Measurements from ENCODE around the gene S100A4. TPM values are rescaled to one million over a fixed set of nuclear protein-coding genes. Genes with fewer than 3 reads are reported as not detected.

The S100A4 gene
- total RNA-seq, 1 experiment from 2014 or later: 22.7 TPM

- TF ChIP-seq ESRRA (CRISPR knock-in tag; IDR thresholded peaks at IDR 0.05; ENCODE audit: borderline replicate concordance) (no peak), ELF4 (CRISPR knock-in tag; IDR thresholded peaks at IDR 0.05; ENCODE audit: low read depth) (no peak), ETV6 (CRISPR knock-in tag; IDR thresholded peaks at IDR 0.05) (no peak), ZNF263 (CRISPR knock-in tag; IDR thresholded peaks at IDR 0.05; ENCODE audit: low read depth) (no peak), HMGA2 (CRISPR knock-in tag; IDR thresholded peaks at IDR 0.05) (no peak)
- TF ChIP-seq, protein P1, sequence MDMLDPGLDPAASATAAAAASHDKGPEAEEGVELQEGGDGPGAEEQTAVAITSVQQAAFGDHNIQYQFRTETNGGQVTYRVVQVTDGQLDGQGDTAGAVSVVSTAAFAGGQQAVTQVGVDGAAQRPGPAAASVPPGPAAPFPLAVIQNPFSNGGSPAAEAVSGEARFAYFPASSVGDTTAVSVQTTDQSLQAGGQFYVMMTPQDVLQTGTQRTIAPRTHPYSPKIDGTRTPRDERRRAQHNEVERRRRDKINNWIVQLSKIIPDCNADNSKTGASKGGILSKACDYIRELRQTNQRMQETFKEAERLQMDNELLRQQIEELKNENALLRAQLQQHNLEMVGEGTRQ (CRISPR knock-in tag; IDR thresholded peaks at IDR 0.05): no peak
- TF ChIP-seq, protein P2, sequence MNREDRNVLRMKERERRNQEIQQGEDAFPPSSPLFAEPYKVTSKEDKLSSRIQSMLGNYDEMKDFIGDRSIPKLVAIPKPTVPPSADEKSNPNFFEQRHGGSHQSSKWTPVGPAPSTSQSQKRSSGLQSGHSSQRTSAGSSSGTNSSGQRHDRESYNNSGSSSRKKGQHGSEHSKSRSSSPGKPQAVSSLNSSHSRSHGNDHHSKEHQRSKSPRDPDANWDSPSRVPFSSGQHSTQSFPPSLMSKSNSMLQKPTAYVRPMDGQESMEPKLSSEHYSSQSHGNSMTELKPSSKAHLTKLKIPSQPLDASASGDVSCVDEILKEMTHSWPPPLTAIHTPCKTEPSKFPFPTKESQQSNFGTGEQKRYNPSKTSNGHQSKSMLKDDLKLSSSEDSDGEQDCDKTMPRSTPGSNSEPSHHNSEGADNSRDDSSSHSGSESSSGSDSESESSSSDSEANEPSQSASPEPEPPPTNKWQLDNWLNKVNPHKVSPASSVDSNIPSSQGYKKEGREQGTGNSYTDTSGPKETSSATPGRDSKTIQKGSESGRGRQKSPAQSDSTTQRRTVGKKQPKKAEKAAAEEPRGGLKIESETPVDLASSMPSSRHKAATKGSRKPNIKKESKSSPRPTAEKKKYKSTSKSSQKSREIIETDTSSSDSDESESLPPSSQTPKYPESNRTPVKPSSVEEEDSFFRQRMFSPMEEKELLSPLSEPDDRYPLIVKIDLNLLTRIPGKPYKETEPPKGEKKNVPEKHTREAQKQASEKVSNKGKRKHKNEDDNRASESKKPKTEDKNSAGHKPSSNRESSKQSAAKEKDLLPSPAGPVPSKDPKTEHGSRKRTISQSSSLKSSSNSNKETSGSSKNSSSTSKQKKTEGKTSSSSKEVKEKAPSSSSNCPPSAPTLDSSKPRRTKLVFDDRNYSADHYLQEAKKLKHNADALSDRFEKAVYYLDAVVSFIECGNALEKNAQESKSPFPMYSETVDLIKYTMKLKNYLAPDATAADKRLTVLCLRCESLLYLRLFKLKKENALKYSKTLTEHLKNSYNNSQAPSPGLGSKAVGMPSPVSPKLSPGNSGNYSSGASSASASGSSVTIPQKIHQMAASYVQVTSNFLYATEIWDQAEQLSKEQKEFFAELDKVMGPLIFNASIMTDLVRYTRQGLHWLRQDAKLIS (CRISPR knock-in tag; IDR thresholded peaks at IDR 0.05; ENCODE audit: borderline replicate concordance): no peak
These were observed 14.0 kb downstream of the S100A4 start (continued) for GRCh38 chr1:153531638-153532037.

DNA sequence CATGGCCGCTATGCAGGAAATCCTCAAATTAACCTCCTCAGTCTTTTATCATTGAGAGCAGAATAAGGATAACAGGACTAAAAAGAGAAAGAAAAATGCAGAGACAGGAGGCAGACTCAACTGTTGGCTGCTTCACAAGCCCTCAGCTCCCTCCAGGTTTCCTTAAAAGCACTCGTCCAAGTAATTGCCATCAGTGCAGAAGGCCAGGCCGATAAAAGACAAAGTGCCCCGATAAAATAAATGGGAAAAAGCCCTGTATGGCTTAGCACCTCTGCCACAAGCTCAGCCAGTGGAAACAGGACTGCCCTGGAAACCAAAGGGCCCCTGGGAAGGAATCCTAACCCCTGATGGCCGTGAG, 17.9 kb downstream of the S100A4 start:
- Mint-ChIP-seq H3K27me3 (ENCODE audit: low read depth) (peaks cover 2% of the 10 kb centered on the region), H3K27ac (no peak overlapping the region), H3K4me3 (no peak overlapping the region), H3K9me3 (peaks cover 2% of the 10 kb centered on the region), H3K36me3 (peaks cover 1% of the 10 kb centered on the region), H3K4me1 (peaks cover 30% of the 10 kb centered on the region)
- ChIA-PET POLR2A (no interaction called here), CTCF (interaction anchor here (0.9 to 3.6 kb wide), 4 partner anchors 8 to 100 kb away, joined by 3 to 13 read pairs (median 4); partner anchors contain the start of genes S100A13 and S100A6)
- no peak for ATAC-seq
- DNase-seq (ENCODE audit: low spot score): no peak
- TF ChIP-seq ARID4B (CRISPR knock-in tag; IDR thresholded peaks at IDR 0.05; ENCODE audit: borderline replicate concordance) (no peak), ATF1 (CRISPR knock-in tag; IDR thresholded peaks at IDR 0.05) (no peak), ZNF138 (CRISPR knock-in tag; conservative IDR thresholded peaks at IDR 0.05) (no peak), FOXK1 (CRISPR knock-in tag; IDR thresholded peaks at IDR 0.05) (no peak), NR2C2 (CRISPR knock-in tag; IDR thresholded peaks at IDR 0.05) (no peak), ZSCAN18 (CRISPR knock-in tag; IDR thresholded peaks at IDR 0.05) (no peak), ELF4 (CRISPR knock-in tag; IDR thresholded peaks at IDR 0.05; ENCODE audit: low read depth) (no peak), ZNF232 (CRISPR knock-in tag; IDR thresholded peaks at IDR 0.05) (no peak), TP53 (CRISPR knock-in tag; IDR thresholded peaks at IDR 0.05) (no peak), ZNF532 (CRISPR knock-in tag; IDR thresholded peaks at IDR 0.05; ENCODE audit: borderline replicate concordance) (no peak)
- TF ChIP-seq, protein P3, sequence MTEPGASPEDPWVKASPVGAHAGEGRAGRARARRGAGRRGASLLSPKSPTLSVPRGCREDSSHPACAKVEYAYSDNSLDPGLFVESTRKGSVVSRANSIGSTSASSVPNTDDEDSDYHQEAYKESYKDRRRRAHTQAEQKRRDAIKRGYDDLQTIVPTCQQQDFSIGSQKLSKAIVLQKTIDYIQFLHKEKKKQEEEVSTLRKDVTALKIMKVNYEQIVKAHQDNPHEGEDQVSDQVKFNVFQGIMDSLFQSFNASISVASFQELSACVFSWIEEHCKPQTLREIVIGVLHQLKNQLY (CRISPR knock-in tag; IDR thresholded peaks at IDR 0.05): no peak
- TF ChIP-seq, protein P4, sequence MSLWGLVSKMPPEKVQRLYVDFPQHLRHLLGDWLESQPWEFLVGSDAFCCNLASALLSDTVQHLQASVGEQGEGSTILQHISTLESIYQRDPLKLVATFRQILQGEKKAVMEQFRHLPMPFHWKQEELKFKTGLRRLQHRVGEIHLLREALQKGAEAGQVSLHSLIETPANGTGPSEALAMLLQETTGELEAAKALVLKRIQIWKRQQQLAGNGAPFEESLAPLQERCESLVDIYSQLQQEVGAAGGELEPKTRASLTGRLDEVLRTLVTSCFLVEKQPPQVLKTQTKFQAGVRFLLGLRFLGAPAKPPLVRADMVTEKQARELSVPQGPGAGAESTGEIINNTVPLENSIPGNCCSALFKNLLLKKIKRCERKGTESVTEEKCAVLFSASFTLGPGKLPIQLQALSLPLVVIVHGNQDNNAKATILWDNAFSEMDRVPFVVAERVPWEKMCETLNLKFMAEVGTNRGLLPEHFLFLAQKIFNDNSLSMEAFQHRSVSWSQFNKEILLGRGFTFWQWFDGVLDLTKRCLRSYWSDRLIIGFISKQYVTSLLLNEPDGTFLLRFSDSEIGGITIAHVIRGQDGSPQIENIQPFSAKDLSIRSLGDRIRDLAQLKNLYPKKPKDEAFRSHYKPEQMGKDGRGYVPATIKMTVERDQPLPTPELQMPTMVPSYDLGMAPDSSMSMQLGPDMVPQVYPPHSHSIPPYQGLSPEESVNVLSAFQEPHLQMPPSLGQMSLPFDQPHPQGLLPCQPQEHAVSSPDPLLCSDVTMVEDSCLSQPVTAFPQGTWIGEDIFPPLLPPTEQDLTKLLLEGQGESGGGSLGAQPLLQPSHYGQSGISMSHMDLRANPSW (CRISPR knock-in tag; conservative IDR thresholded peaks at IDR 0.05; ENCODE audit: low read depth): no peak

Measured in WTC11 (cell line).